Mesothelial cell of epicardium (in vitro differentiated cells): Measurements from ENCODE around the gene CAMKK2. TPM values are rescaled to one million over a fixed set of nuclear protein-coding genes. Genes with fewer than 3 reads are reported as not detected.

ENCODE experiments used
- DNase-seq, 2 experiments: peaks; one replicate each; pipeline ENCODE4 v3.0.0; 2021; ENCODE audit warnings: low spot score in 2 of 2; ENCODE audit not compliant: unreplicated experiment in 2 of 2
- H3K27ac Mint-ChIP-seq: 2 replicates; pipeline ENCODE4 v1.8.0; 2021; ENCODE audit warnings: mixed read lengths
- H3K27me3 Mint-ChIP-seq: 2 replicates; pipeline ENCODE4 v1.8.0; 2021; ENCODE audit warnings: low read depth, mixed read lengths
- H3K36me3 Mint-ChIP-seq: 2 replicates; pipeline ENCODE4 v1.8.0; 2021; ENCODE audit warnings: mixed read lengths
- H3K4me1 Mint-ChIP-seq: 2 replicates; pipeline ENCODE4 v1.8.0; 2021; ENCODE audit warnings: mixed read lengths
- H3K4me3 Mint-ChIP-seq: 2 replicates; pipeline ENCODE4 v1.8.0; 2021; ENCODE audit warnings: mild to moderate bottlenecking, moderate library complexity, mixed read lengths
- H3K9me3 Mint-ChIP-seq: 2 replicates; pipeline ENCODE4 v1.8.0; 2021; ENCODE audit warnings: mixed read lengths
- CTCF ChIP-seq: fragments of 200-600 bp; sonication (generic); IDR thresholded peaks from one replicate; pipeline ENCODE4 v1.5.0; 2021; ENCODE audit warnings: antibody characterized with exemption; ENCODE audit not compliant: unreplicated experiment
- total RNA-seq: library from RNA; stranded (reverse); gene quantifications from 3 replicates; pipeline ENCODE4 v1.2.1, GENCODE V29; 2021

CAMKK2 gene
- total RNA-seq, 1 donor from 2014 or later, result 27.6 TPM

GRCh38 chr12:121188227-121188626, 108.3 kb downstream of the CAMKK2 start:
- TF ChIP-seq CTCF, result no peak
- no peak overlapping the region for H3K27ac Mint-ChIP-seq
- no peaks in the 10 kb centered on the region for H3K36me3 Mint-ChIP-seq

More at GRCh38 chr12:121188227-121188626, 108.3 kb downstream of the CAMKK2 start:
- Mint-ChIP-seq H3K4me3 (no peak overlapping the region), H3K27me3 (no peaks in the 10 kb centered on the region), H3K9me3 (peaks cover 7% of the 10 kb centered on the region), H3K4me1 (no peaks in the 10 kb centered on the region)
- no peak for DNase-seq

Other genes starting within 250 kb of the CAMKK2 start
- 0.40 to 0.75 TPM (median 0.50 TPM) in 3 replicates for gene P2RX7, start 163.8 kb downstream of the CAMKK2 start, total RNA-seq
- gene P2RX4, start 86.6 kb downstream of the CAMKK2 start, total RNA-seq, result 19.3 to 25.6 TPM (median 23.4 TPM) in 3 replicates
- gene ANAPC5, start 55.7 kb upstream of the CAMKK2 start, total RNA-seq, result 114 to 117 TPM (median 114 TPM) in 3 replicates
- 34.4 to 41.0 TPM (median 37.0 TPM) in 3 replicates for gene RNF34, start 103.4 kb upstream of the CAMKK2 start, total RNA-seq